HG02870 (cell line): Measurements from ENCODE around the gene UTS2B.

Experiments used
- ATAC-seq: cut with Tn5 transposase; IDR thresholded peaks from one replicate; pipeline ENCODE4 v1.9.1; 2021; ENCODE audit warnings: mild to moderate bottlenecking, moderate library complexity; ENCODE audit not compliant: unreplicated experiment

The UTS2B gene

GRCh38 chr3:191253089-191253799 lies 77.1 kb downstream of the UTS2B start:
- ATAC-seq, result no peak

GRCh38 chr3:191246630-191247029 lies 83.7 kb downstream of the UTS2B start:
- ATAC-seq, result no peak

DNA sequence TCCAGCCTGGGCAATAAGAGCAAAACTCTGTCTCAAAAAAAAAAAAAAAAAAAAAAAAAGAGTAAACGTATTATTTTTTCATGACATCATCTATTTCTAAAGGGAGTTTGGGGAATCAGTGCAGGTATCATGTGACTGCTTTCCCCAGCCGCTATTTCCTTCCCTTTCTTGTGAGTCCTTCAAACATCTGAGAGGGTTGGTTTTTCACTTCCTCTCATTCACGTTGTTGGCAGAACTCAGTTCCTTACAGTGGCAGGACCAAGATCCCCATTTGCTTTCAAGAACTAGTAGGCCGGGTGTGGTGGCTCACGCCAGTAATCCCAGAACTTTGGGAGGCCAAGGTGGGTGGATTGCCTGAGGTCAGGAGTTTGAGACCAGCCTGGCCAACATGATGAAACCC lies 84.3 kb downstream of the UTS2B start:
- peak; percentile 77 for ATAC-seq

- ATAC-seq, result no peak
Measured at GRCh38 chr3:191244242-191244867, 86.0 kb downstream of the UTS2B start.

DNA sequence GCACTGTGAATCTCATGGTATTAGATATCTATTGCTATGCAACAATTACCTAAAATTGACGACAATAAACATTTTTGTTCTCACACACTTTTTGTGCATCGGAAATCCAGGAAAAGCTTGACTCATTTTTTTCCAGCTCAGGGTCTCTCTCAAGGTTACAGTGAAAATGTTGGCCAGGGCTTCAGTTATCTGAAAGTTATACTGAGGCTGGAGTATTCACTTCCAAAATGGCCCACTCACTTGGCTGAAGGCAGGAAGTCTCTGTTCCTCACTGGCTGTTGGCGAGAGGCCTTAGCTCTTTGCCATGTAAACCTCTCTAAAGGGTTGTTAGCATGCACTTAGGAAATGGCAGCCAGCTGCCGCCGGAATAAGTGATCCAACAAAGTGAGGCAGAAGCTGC lies 89.8 kb downstream of the UTS2B start:
- ATAC-seq, result no peak

DNA sequence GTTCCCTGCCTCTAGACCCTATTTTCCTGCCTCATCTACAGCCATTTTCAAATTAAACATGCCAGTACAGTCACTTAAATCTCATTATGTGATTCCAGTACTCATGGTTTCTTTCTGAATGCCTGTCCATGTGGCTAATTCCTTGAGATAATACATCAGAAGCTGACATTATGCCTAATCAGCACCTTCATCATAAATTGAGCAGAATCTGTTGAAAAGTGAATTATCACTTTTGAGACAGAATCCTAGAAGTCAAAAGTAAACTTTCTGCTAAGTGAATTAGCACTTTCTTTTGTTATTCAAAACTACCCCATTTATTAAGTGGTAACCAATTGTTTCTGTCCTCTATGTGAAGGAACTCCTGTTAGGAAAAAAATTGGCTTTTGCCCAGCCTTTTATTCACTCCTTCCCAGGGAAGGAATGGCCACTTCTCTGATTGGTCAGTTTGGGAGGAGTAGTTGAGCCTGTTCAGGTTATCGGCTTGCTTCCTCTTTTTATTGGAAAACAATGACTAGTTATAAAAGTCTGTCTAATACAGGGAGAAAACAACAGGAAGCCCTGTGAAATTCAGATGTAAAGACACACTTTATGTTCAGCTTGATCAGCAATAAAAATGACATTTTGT lies 90.8 kb downstream of the UTS2B start:
- ATAC-seq, result no peak

- no peak for ATAC-seq
Measured at GRCh38 chr3:191238321-191238817, 92.0 kb downstream of the UTS2B start.

DNA sequence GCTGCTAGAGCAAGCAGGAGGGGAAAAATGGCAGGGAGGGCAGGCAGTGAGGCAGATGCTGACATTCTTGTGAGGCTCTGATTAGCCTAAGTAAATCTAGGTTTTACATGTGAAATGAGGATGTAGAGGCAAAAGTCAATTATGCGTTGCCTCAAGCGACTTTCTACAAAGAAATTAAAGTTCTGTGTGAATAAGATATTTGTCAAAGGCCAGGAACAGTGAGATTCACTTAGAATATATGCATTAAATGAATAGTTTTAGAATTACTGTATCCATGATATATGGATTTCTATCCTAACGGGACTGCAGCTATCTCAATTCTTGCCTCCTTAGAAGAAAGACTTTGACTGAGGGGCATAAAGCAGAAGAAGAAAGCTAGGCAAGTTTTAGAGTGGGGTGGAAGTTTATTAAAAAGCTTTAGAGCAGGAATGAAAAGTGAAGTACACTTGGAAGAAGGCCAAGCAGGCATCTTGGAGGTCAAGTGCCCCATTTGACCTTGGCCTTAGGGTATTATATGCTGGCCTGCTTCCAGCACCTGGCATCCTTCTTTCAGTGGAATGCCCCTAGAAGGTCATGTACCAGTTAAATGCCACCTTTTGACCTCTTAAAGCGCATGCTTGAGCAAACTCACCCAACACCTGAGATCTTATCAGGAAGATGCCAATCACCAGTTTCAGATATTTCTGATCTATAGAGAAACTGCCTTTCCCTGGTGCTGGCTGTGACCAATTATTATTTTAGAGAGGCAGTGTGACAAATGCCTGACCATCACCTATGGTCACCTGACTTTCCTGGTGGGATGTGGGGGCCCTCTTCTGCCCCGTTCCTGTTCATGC lies 93.1 kb downstream of the UTS2B start:
- no peak for ATAC-seq

- ATAC-seq, result no peak
Measured at GRCh38 chr3:191236646-191237045, 93.7 kb downstream of the UTS2B start.

GRCh38 chr3:191235331-191236314 lies 94.7 kb downstream of the UTS2B start:
- peak; percentile 99 for ATAC-seq

- ATAC-seq, result no peak
Measured at GRCh38 chr3:191234216-191234615, 96.1 kb downstream of the UTS2B start.

DNA sequence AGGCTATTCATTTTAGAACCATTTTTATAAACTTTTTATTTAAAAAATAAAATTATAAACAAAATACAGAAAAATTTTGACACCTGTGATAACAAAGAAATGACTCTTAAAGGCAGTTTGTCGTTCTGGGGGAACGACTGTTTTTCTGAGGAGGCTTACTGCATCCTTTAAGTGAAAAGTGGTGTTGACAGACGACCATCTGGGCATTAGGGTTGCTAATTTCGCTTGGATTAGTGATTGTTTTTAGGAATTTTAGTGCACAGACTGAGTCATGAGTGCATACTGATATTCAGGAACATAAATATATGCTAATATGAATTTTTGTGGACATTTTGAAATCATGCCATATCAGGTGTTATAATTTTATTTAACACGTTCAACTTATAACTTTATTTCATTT lies 102.8 kb downstream of the UTS2B start:
- ATAC-seq, result no peak

GRCh38 chr3:191221638-191222037 lies 108.7 kb downstream of the UTS2B start:
- no peak for ATAC-seq

DNA sequence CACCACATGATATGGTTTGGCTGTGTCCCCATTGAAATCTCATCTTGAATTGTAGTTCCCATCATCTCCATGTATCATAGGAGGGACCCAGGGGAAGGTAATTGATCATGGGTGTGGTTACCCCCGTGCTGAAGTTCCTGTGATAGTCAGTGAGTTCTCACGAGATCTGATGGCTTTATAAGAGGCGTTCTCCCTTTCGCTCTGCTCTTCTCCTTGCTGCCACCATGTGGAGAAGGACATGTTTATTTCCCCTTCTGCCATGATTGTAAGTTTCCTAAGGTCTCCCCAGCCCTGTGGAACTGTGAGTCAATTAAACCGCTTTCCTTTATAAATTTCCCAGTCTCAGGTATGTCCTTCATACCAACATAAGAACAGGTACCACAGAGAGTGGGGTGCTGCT lies 109.4 kb downstream of the UTS2B start:
- no peak for ATAC-seq

GRCh38 chr3:191217301-191217700 lies 113.0 kb downstream of the UTS2B start:
- ATAC-seq, result no peak
